Measurements from ENCODE around the gene ACVR2B. TPM values are rescaled to one million over a fixed set of nuclear protein-coding genes. Genes with fewer than 3 reads are reported as not detected.

The ACVR2B gene
- total and polyA plus RNA-seq, 10 of the 15 experiments (the other 5 are each of a cell fraction or from before 2014, with no cell fraction given) = 0.27 to 2.9 (median 1.0) TPM

DNA sequence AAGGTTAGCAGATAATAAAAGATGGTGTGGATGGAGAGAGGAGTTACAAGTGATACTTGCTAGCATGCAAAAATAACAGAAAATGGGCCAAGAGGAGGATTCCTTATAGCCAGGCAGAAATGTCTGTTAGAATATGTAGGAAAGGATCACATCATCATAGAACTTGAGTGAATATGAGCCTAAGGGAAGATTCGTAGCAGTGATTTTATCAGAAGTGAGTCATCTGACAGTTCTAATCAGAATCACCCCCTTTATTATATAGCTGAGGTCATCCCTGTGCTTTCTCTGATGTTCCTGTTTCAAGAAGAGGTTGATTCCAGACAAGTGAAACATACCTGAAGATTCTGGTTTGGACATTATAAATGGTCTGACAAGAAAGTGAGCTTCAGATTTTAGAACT, 65.3 kb downstream of the ACVR2B start:
- H3K4me1 ChIP-seq (ENCODE audit: control insufficient read depth, insufficient read depth, low read length) = no peaks in the 10 kb centered on the region
- intact Hi-C loops (cut with micrococcal nuclease; ENCODE audit: unreplicated experiment) (no loop called here), in situ Hi-C loops (cut with MboI) (no loop called here)
- ChIA-PET SMC1A (ENCODE audit: uncharacterized antibody, unreplicated experiment) (interaction anchor here (0.9 to 3.5 kb wide), 4 partner anchors 22 to 544 kb away, joined by 3 to 26 read pairs (median 7); partner anchors contain the start of gene EXOG), POLR2A (no interaction called here), RAD21 (ENCODE audit: unreplicated experiment) (interaction anchor here (0.7 to 3.6 kb wide), 4 partner anchors 10 to 481 kb away, joined by 3 to 10 read pairs (median 3); no protein-coding TSS in a partner anchor), CTCF (interaction anchor here (0.7 to 7.0 kb wide), 13 partner anchors 9 to 511 kb away, joined by 3 to 120 read pairs (median 3); partner anchors contain the start of genes EXOG and XYLB)
- no peaks in the 10 kb centered on the region for H3K9me3 ChIP-seq (replicated peaks; ENCODE audit: control insufficient read depth, insufficient read depth, low read length)
- ATAC-seq (no peak), DNase-seq (ENCODE audit: low read depth, low spot score) (no peak), FAIRE-seq (no peak)
- no peak overlapping the region for H3K4me3 ChIP-seq
- no peak overlapping the region for H2AFZ ChIP-seq (ENCODE audit: control insufficient read depth, low read depth, low read length)
- 100% methylated on average over 1 of the region's 1 CpG for WGBS (ENCODE audit: insufficient coverage, insufficient replicate concordance, low lambda C conversion rate, missing lambda C conversion rate)
- H3K27ac ChIP-seq (ENCODE audit: control insufficient read depth, insufficient read depth) = no peak overlapping the region
- H3K9ac ChIP-seq (ENCODE audit: control insufficient read depth, insufficient read depth, low read length) = no peak overlapping the region
- no peaks in the 10 kb centered on the region for H4K20me1 ChIP-seq (ENCODE audit: control insufficient read depth, insufficient read depth)
- no peak for TF ChIP-seq SIX5 (IDR thresholded peaks at IDR 0.05; ENCODE audit: low read depth, low read length, severe bottlenecking)
- no peak for TF ChIP-seq HSF1 (IDR thresholded peaks at IDR 0.05; ENCODE audit: low read depth, low read length)
- no peak for TF ChIP-seq CHD2 (IDR thresholded peaks at IDR 0.05; ENCODE audit: borderline replicate concordance, low read depth, low read length)
- TF ChIP-seq POLR2A (IDR thresholded peaks at IDR 0.05; ENCODE audit: low read depth, low read length) = no peak
- TF ChIP-seq SMC3 (IDR thresholded peaks at IDR 0.05; ENCODE audit: borderline replicate concordance, low read length) = no peak
- TF ChIP-seq NR2F1 (conservative IDR thresholded peaks at IDR 0.05) = no peak
- TF ChIP-seq ZNF622 (IDR thresholded peaks at IDR 0.05) = no peak
- no peak for TF ChIP-seq BRCA1 (IDR thresholded peaks at IDR 0.05; ENCODE audit: low read depth, low read length)
- TF ChIP-seq NRF1 (conservative IDR thresholded peaks at IDR 0.05; ENCODE audit: low read depth, low read length) = no peak
- TF ChIP-seq EGR1 (IDR thresholded peaks at IDR 0.05; ENCODE audit: borderline replicate concordance in 1 of 2, low read depth in 2 of 2, low read length in 2 of 2) = no peak
- no peak for TF ChIP-seq ZNF274 (IDR thresholded peaks at IDR 0.05; ENCODE audit: insufficient read depth, insufficient read length)
- no peak for TF ChIP-seq GATAD2B (conservative IDR thresholded peaks at IDR 0.05; ENCODE audit: low read depth)
- no peak for TF ChIP-seq BACH1 (IDR thresholded peaks at IDR 0.05; ENCODE audit: borderline replicate concordance)
- TF ChIP-seq, protein P1, sequence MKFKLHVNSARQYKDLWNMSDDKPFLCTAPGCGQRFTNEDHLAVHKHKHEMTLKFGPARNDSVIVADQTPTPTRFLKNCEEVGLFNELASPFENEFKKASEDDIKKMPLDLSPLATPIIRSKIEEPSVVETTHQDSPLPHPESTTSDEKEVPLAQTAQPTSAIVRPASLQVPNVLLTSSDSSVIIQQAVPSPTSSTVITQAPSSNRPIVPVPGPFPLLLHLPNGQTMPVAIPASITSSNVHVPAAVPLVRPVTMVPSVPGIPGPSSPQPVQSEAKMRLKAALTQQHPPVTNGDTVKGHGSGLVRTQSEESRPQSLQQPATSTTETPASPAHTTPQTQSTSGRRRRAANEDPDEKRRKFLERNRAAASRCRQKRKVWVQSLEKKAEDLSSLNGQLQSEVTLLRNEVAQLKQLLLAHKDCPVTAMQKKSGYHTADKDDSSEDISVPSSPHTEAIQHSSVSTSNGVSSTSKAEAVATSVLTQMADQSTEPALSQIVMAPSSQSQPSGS (IDR thresholded peaks at IDR 0.05; ENCODE audit: low read length) = no peak
- no peak for TF ChIP-seq ZNF207 (IDR thresholded peaks at IDR 0.05; ENCODE audit: borderline replicate concordance)
- H3K79me2 ChIP-seq (ENCODE audit: control insufficient read depth, insufficient read depth, low read length) = no peaks in the 10 kb centered on the region
- no peaks in the 10 kb centered on the region for H3K27me3 ChIP-seq (replicated peaks in 1 of 2; ENCODE audit: control insufficient read depth in 2 of 2, insufficient read depth in 2 of 2, low read length in 1 of 2)
- H3K4me2 ChIP-seq (ENCODE audit: control insufficient read depth, insufficient read depth) = no peak overlapping the region
- H3K36me3 ChIP-seq (ENCODE audit: control insufficient read depth in 2 of 2, insufficient read depth in 2 of 2, low read length in 1 of 2) = peaks cover 2 to 12% of the 10 kb centered on the region in 2 experiments; a peak in 3 of 4 replicates
- BruUV-seq (replicated peaks) = no TSS peak
